Small intestine (tissue), 7 donors: ENCODE measurements around the gene CELF2. TPM values are rescaled to one million over a fixed set of nuclear protein-coding genes. Genes with fewer than 3 reads are reported as not detected.
"Not testable (repeated sequence)": the region's sequence is repeated elsewhere in the genome, so short reads cannot be mapped to it uniquely, and the experiment has no call there.

Source experiments
- DNase-seq, 2 donors: peaks; one replicate each; pipeline versions ENCODE4 v3.0.0 to v3.0.0-alpha.2; 2013
- FAIRE-seq: peaks from 2 replicates; lab custom pipeline; 2012; peaks lifted over from hg19 to GRCh38; lab: Jason Lieb, UNC
- H3K27ac ChIP-seq, 3 donors: one replicate each; pipeline ENCODE4 v1.5.1; 2013; ENCODE audit warnings: low read length in 2 of 3, mild to moderate bottlenecking in 2 of 3, control low read depth in 1 of 3, inconsistent platforms in 1 of 3, low read depth in 1 of 3, moderate library complexity in 1 of 3
- H3K27me3 ChIP-seq, 3 donors: one replicate each; pipeline ENCODE4 v1.6.1; 2013; ENCODE audit warnings: low read length in 3 of 3, inconsistent platforms in 1 of 3; ENCODE audit not compliant: control insufficient read depth in 3 of 3, insufficient read depth in 3 of 3
- H3K36me3 ChIP-seq, 3 donors: one replicate each; pipeline ENCODE4 v1.6.1; 2013; ENCODE audit warnings: low read length in 3 of 3, inconsistent platforms in 1 of 3, low read depth in 1 of 3, mild to moderate bottlenecking in 1 of 3, moderate library complexity in 1 of 3; ENCODE audit not compliant: control insufficient read depth in 3 of 3, insufficient read depth in 2 of 3
- H3K4me1 ChIP-seq, 3 donors: one replicate each; pipeline ENCODE4 v1.6.1; 2013; ENCODE audit warnings: low read length in 2 of 3, inconsistent platforms in 1 of 3, low read depth in 1 of 3, mild to moderate bottlenecking in 1 of 3, moderate library complexity in 1 of 3; ENCODE audit not compliant: control insufficient read depth in 3 of 3, insufficient read depth in 2 of 3
- H3K4me3 ChIP-seq, 3 donors: one replicate each; pipeline ENCODE4 v1.5.1; 2013; ENCODE audit warnings: low read length in 3 of 3, control low read depth in 1 of 3, inconsistent platforms in 1 of 3, low read depth in 1 of 3, mild to moderate bottlenecking in 1 of 3, moderate library complexity in 1 of 3
- H3K9me3 ChIP-seq, 2 donors: one replicate each; pipeline ENCODE4 v1.6.1; 2013; ENCODE audit warnings: low read depth in 1 of 2, low read length in 1 of 2; ENCODE audit not compliant: control insufficient read depth in 2 of 2, insufficient read depth in 1 of 2
- WGBS, 3 donors: extraction: QIAGEN DNeasy Blood & Tissue Kit; methylation state at CpG; one replicate each; pipeline ENCODE4 v1.1.7; 2013; 5-methylcytosine and 5-hydroxymethylcytosine counted together
- polyA plus RNA-seq, 4 donors: library from polyadenylated mRNA; stranded (reverse) in 3 of 4; unstranded in 1 of 4; fragments of 200-250 nt in 3 of 4; fragments of 120-200 nt in 1 of 4; gene quantifications; one replicate each; pipeline versions ENCODE4 v1.2.1 to v1.2.3, GENCODE V29; 2013
- donor health status: healthy with polysubstance abuse.
- donor health status: control.
- donor health status: control.
- donor health status: Bipolar disorder and iron deficiency.
- donor health status: healthy.

The CELF2 gene
- polyA plus RNA-seq, 4 donors, result 1.8 to 11.6 (median 6.1) TPM

- Histone ChIP-seq H3K4me1 (no peaks in the 10 kb centered on the region), H3K4me3 (no peak overlapping the region), H3K36me3 (no peaks in the 10 kb centered on the region), H3K27ac (no peak overlapping the region), H3K27me3 (no peaks in the 10 kb centered on the region), H3K9me3 (no peaks in the 10 kb centered on the region)
- WGBS, 3 donors, result 89 to 94% (median 91%) methylated on average over 26 to 28 of the region's 28 CpGs
- DNase-seq, result no peak
- FAIRE-seq, result no peak
These were observed 326.9 kb downstream of the CELF2 start for GRCh38 chr10:11344550-11344949.

DNA sequence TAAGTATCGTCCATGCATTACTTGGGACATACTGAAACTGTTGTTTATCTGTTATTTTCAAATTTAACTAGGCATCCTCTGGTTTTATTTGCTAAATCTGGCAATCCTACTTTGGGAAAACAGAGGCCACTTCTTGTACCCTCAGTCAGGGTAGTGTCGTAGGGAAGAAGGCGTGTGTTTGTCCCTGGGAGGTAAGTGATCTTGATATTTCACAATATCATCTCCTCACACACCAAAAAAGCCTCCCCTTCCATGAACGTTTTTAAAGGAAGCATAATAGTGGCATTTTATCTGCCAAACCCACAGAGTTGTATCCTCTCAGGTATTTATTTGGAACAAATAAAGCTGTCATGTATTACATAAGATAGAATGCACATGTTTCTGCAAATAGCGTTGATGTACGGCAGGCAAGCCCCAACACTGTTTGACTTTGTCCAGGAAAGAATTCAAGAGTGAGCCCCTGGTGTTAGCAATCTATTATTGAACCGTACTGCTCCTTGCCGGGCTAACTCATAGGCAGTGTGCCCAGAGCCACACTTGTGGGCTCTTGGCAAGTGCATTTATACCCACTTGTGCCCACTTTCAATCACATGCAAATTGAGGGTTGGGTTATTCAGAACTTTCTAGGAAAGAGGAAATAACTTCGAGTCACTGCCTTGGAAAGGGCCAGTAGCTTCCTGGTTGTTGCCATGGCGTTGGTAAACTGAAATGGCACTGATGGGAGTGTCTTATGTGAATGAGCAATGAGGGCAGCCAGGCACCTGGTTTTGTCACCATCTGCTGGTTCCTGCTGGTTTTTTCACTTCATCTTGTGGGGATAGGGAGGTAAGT is 327.8 kb downstream of the CELF2 start:
- FAIRE-seq (no peak), DNase-seq (peak; percentile 14 to 53)
- no peak overlapping the region for H3K4me3 ChIP-seq
- H3K36me3 ChIP-seq, result no peaks in the 10 kb centered on the region
- no peaks in the 10 kb centered on the region for H3K9me3 ChIP-seq
- no peak overlapping the region for H3K27ac ChIP-seq
- no peaks in the 10 kb centered on the region for H3K27me3 ChIP-seq
- WGBS, 3 donors, result 58 to 61% (median 60%) methylated on average over 10 of the region's 10 CpGs
- no peaks in the 10 kb centered on the region for H3K4me1 ChIP-seq

DNA sequence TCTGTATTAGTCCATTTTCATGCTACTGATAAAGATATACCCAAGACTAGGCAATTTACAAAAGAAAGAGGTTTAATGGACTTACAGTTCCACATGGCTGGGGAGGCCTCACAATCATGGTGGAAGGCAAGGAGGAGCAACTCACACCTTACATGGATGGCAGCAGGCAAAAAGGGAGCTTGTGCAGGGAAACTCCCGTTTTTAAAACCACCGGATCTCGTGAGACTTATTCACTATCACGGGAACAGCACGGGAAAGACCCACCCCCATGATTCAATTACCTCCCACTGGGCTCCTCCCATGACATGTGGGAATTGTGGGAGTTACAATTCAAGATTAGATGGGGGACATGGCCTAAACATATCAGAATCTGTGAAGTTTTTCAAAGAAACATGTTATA is 329.9 kb downstream of the CELF2 start:
- H3K4me1 ChIP-seq, H3K4me3 ChIP-seq, DNase-seq, H3K27ac ChIP-seq, H3K36me3 ChIP-seq, H3K9me3 ChIP-seq, FAIRE-seq, H3K27me3 ChIP-seq: not testable (repeated sequence)
- 87 to 94% (median 91%) methylated on average over 5 of the region's 5 CpGs for WGBS, 3 donors

GRCh38 chr10:11351801-11352200 is 334.1 kb downstream of the CELF2 start:
- FAIRE-seq (no peak), DNase-seq (no peak)
- no peak overlapping the region for H3K4me3 ChIP-seq
- no peaks in the 10 kb centered on the region for H3K4me1 ChIP-seq
- 91 to 93% (median 93%) methylated on average over 7 to 9 of the region's 9 CpGs for WGBS, 3 donors
- H3K36me3 ChIP-seq, result no peaks in the 10 kb centered on the region
- no peak overlapping the region for H3K27ac ChIP-seq
- no peaks in the 10 kb centered on the region for H3K9me3 ChIP-seq
- H3K27me3 ChIP-seq, result no peaks in the 10 kb centered on the region

DNA sequence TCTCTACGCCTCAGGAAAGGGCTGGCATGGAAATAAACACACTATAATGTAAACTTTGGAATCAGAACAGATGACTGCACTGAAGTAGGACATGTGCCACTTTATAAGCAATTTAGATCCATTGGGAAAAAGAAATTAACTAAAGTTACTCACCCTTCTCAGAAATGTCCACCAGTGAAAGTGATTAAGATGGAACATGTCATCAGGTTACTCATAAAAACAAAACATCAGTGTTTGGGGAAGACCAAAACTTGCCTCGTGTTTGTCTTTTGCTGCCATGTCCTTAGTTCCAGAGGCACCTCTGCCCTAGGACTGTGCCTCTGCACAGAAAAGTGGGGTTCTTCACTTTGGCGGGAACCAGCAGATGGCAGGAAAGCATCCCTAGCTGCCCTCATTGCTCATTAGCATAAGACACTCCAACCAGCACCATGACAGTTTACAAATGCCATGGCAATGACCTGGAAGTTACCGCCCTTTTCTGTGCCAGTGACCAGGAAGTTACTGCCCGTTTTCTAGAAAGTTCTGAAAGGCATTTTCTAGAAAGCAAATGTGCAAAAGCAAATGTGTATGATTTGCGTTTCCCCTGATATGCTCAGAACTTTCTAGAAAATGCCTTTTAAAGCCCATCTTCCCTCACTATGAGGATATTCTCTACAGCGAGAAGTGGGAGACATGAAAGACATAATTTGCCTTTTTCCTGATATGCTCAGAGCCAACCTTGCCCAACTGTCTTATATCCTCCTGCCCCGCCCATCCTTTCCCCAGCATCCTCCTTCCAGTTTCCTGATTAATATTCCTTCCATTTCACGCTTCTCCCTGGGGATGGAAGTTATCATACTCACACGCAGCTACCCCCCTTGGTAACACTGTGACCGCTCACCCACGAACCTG is 335.6 kb downstream of the CELF2 start:
- FAIRE-seq (no peak), DNase-seq (no peak)
- 83 to 85% (median 83%) methylated on average over 12 of the region's 12 CpGs for WGBS, 3 donors
- Histone ChIP-seq H3K27ac (no peak overlapping the region), H3K9me3 (no peaks in the 10 kb centered on the region), H3K36me3 (no peaks in the 10 kb centered on the region), H3K4me1 (no peaks in the 10 kb centered on the region), H3K27me3 (no peaks in the 10 kb centered on the region), H3K4me3 (no peak overlapping the region)

DNA sequence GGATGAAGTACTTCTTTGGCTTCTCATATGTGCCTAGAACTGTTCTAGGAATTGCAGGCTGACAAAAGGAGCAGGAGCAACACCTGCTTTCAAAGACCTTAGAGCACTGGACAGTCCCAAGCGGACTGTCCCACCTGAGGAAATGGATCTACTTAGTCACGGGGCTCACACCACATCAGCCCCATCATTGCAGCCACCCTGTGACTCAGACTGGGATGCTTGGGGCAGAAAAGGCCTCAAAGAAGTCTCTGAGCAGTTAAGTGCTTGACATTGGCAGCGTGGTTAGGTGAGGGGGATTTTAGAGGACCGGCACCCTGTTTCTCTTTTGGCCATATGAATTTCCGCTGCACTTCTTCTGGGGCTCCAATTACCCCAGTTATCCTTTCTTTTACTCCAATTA is 337.2 kb downstream of the CELF2 start:
- no peaks in the 10 kb centered on the region for H3K27me3 ChIP-seq
- H3K36me3 ChIP-seq, result no peaks in the 10 kb centered on the region
- DNase-seq (no peak), FAIRE-seq (no peak)
- H3K27ac ChIP-seq, result no peak overlapping the region
- H3K9me3 ChIP-seq, result peaks cover 0 to 11% of the 10 kb centered on the region in 2 donors
- H3K4me1 ChIP-seq, result no peaks in the 10 kb centered on the region
- WGBS, 3 donors, result 81 to 92% (median 86%) methylated on average over 5 of the region's 5 CpGs
- no peak overlapping the region for H3K4me3 ChIP-seq

DNA sequence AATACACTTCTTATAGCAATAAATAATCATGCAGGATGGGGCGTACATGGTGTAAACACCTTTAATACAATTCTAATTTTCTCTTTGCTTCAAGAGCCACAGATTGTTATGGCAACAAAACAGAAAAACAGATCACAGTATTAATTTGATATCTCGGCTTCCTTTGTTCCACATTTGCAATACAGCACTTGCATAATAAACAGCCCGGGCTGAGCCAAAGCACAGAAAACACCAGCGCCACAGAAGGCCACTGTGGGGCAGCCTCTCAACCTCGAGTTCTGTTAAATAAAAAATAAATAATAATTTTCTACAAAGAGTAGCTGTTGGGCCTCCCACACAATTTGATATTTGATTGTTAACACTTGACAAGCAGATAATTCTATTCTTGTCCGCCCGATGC is 337.9 kb downstream of the CELF2 start:
- no peaks in the 10 kb centered on the region for H3K36me3 ChIP-seq
- DNase-seq (no peak), FAIRE-seq (no peak)
- no peak overlapping the region for H3K27ac ChIP-seq
- H3K27me3 ChIP-seq, result no peaks in the 10 kb centered on the region
- no peak overlapping the region for H3K4me3 ChIP-seq
- WGBS, 3 donors, result 66 to 79% (median 71%) methylated on average over 7 of the region's 7 CpGs
- peaks cover 0 to 12% of the 10 kb centered on the region in 2 donors for H3K9me3 ChIP-seq
- no peaks in the 10 kb centered on the region for H3K4me1 ChIP-seq

DNA sequence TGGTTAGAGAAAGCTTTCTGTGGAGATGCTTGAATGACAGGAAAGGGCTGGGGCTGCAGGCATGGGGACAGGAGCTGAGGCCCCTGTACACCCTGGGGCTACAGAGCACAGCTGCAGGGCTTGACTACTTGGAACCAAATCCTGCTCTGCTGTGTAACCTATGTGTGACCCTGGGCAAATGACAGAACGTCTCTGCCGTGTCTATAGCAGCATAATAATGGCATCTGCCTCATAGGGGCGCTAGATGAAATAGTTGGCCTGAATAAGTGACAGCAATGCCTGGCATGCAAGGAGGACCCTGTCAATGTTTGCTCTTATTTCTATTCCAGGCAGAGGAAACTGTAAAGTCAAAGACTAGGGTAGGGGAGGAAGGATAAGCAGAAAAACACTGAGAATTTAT is 339.8 kb downstream of the CELF2 start:
- Histone ChIP-seq H3K27ac (no peak overlapping the region), H3K9me3 (peaks cover 0 to 12% of the 10 kb centered on the region in 2 donors), H3K4me3 (no peak overlapping the region), H3K36me3 (no peaks in the 10 kb centered on the region), H3K4me1 (no peaks in the 10 kb centered on the region), H3K27me3 (no peaks in the 10 kb centered on the region)
- FAIRE-seq (no peak), DNase-seq (no peak)
- 61 to 71% (median 70%) methylated on average over 3 of the region's 3 CpGs for WGBS, 3 donors
